A673 (cell line): Measurements from ENCODE around the gene SPINK8.

Experiments
- CTCF ChIP-seq: fragments of 300-800, 200-600 bp; sonication (generic); conservative IDR thresholded peaks from 2 replicates; pipeline ENCODE4 v1.5.1; 2017; ENCODE audit warnings: low read depth, mild to moderate bottlenecking, antibody characterized with exemption, low read length, moderate library complexity, mixed read lengths
- EZH2 ChIP-seq: fragments of 200-600 bp; sonication (generic); IDR thresholded peaks from 2 replicates; pipeline ENCODE4 v1.6.1; 2017; ENCODE audit warnings: borderline replicate concordance, low read depth, mild to moderate bottlenecking, mixed read lengths, antibody characterized with exemption, low read length; ENCODE audit not compliant: poor library complexity, severe bottlenecking

- TF ChIP-seq CTCF (no peak), EZH2 (no peak)
These were observed 12.6 kb upstream of the SPINK8 start for GRCh38 chr3:48345946-48346572.
